ENCODE measurements around the gene ITGAE. TPM values are rescaled to one million over a fixed set of nuclear protein-coding genes. Genes with fewer than 3 reads are reported as not detected.

ITGAE gene
- total and polyA plus RNA-seq, 10 of the 15 experiments (the other 5 are each of a cell fraction or from before 2014, with no cell fraction given): 13.1 to 161 (median 34.8) TPM

- 88% methylated on average over 6 of the region's 6 CpGs for WGBS (ENCODE audit: insufficient coverage, insufficient replicate concordance, low lambda C conversion rate, missing lambda C conversion rate)
- H3K79me2 ChIP-seq (ENCODE audit: control insufficient read depth, insufficient read depth, low read length): no peaks in the 10 kb centered on the region
- no peak for ATAC-seq
- in situ Hi-C loops (cut with MboI) (no loop called here), intact Hi-C loops (cut with micrococcal nuclease; ENCODE audit: unreplicated experiment) (no loop called here)
- no peaks in the 10 kb centered on the region for H3K27me3 ChIP-seq (replicated peaks in 1 of 2; ENCODE audit: control insufficient read depth in 2 of 2, insufficient read depth in 2 of 2, low read length in 1 of 2)
- H4K20me1 ChIP-seq (ENCODE audit: control insufficient read depth, insufficient read depth): no peaks in the 10 kb centered on the region
- POLR2A ChIA-PET: no interaction called here
- no peak for DNase-seq (ENCODE audit: low read depth, low spot score)
- SMC1A ChIA-PET (ENCODE audit: uncharacterized antibody, unreplicated experiment): no interaction called here
- TF ChIP-seq CEBPZ (IDR thresholded peaks at IDR 0.05; ENCODE audit: low read depth, low read length): no peak
- H3K36me3 ChIP-seq (ENCODE audit: control insufficient read depth in 2 of 2, insufficient read depth in 2 of 2, low read length in 1 of 2): no peaks in the 10 kb centered on the region
- no peak overlapping the region for H3K9ac ChIP-seq (ENCODE audit: control insufficient read depth, insufficient read depth, low read length)
- no peak overlapping the region for H3K4me3 ChIP-seq
- no peak overlapping the region for H2AFZ ChIP-seq (ENCODE audit: control insufficient read depth, low read depth, low read length)
- no TSS peak for BruUV-seq (replicated peaks)
- RAD21 ChIA-PET (ENCODE audit: unreplicated experiment): no interaction called here
- CTCF ChIA-PET: interaction anchor here (3.4 kb wide), 1 partner anchor 54 kb away, joined by 13 read pairs; no protein-coding TSS in a partner anchor
- peaks cover 33% of the 10 kb centered on the region for H3K4me1 ChIP-seq (ENCODE audit: control insufficient read depth, insufficient read depth, low read length)
- no peaks in the 10 kb centered on the region; the same call in 2 of the 3 replicates for H3K9me3 ChIP-seq (replicated peaks; ENCODE audit: control insufficient read depth, insufficient read depth, low read length)
- FAIRE-seq: no peak
- H3K4me2 ChIP-seq (ENCODE audit: control insufficient read depth, insufficient read depth): no peak overlapping the region
- no peak overlapping the region for H3K27ac ChIP-seq (ENCODE audit: control insufficient read depth, insufficient read depth)
Measured at GRCh38 chr17:3792481-3792880, 8.5 kb downstream of the ITGAE start.

- WGBS (ENCODE audit: insufficient coverage, insufficient replicate concordance, low lambda C conversion rate, missing lambda C conversion rate): 0% methylated on average over 2 of the region's 2 CpGs
- peaks cover 7% of the 10 kb centered on the region; the same call in 1 of the 2 replicates for H3K4me1 ChIP-seq (ENCODE audit: control insufficient read depth, insufficient read depth, low read length)
- BruUV-seq (replicated peaks): no TSS peak
- H3K4me3 ChIP-seq: no peak overlapping the region
- H3K9me3 ChIP-seq (replicated peaks; ENCODE audit: control insufficient read depth, insufficient read depth, low read length): no peaks in the 10 kb centered on the region; the same call in 2 of the 3 replicates
- in situ Hi-C loops (cut with MboI) (no loop called here), intact Hi-C loops (cut with micrococcal nuclease; ENCODE audit: unreplicated experiment) (no loop called here)
- ChIA-PET CTCF (interaction anchor here (0.8 to 1.6 kb wide), 3 partner anchors 23 to 58 kb away, joined by 3 read pairs; partner anchors contain the start of gene NCBP3), SMC1A (ENCODE audit: uncharacterized antibody, unreplicated experiment) (interaction anchor here (0.7 to 1.6 kb wide), 2 partner anchors 49 to 103 kb away, joined by 4 to 5 read pairs; no protein-coding TSS in a partner anchor), RAD21 (ENCODE audit: unreplicated experiment) (interaction anchor here (0.7 kb wide), 1 partner anchor 721 kb away, joined by 3 read pairs; no protein-coding TSS in a partner anchor), POLR2A (no interaction called here)
- DNase-seq (ENCODE audit: low read depth, low spot score): no peak
- H3K79me2 ChIP-seq (ENCODE audit: control insufficient read depth, insufficient read depth, low read length): no peaks in the 10 kb centered on the region
- H3K36me3 ChIP-seq (ENCODE audit: control insufficient read depth in 2 of 2, insufficient read depth in 2 of 2, low read length in 1 of 2): no peaks in the 10 kb centered on the region
- peak overlapping the region; percentile 9; the same call in 1 of the 2 replicates for H3K4me2 ChIP-seq (ENCODE audit: control insufficient read depth, insufficient read depth)
- peak; percentile 39 for ATAC-seq
- H3K9ac ChIP-seq (ENCODE audit: control insufficient read depth, insufficient read depth, low read length): no peak overlapping the region; the same call in 1 of the 2 replicates
- H3K27me3 ChIP-seq (replicated peaks in 1 of 2; ENCODE audit: control insufficient read depth in 2 of 2, insufficient read depth in 2 of 2, low read length in 1 of 2): no peaks in the 10 kb centered on the region
- no peaks in the 10 kb centered on the region for H4K20me1 ChIP-seq (ENCODE audit: control insufficient read depth, insufficient read depth)
- peak; percentile 60 for TF ChIP-seq PKNOX1 (IDR thresholded peaks at IDR 0.05)
- no peak for TF ChIP-seq ESRRA (IDR thresholded peaks at IDR 0.05; ENCODE audit: low read length)
- H2AFZ ChIP-seq (ENCODE audit: control insufficient read depth, low read depth, low read length): no peak overlapping the region
- no peak for FAIRE-seq
- H3K27ac ChIP-seq (ENCODE audit: control insufficient read depth, insufficient read depth): no peak overlapping the region
Measured at GRCh38 chr17:3788200-3788599, 12.8 kb downstream of the ITGAE start.

All from GM12878 (cell line).